ENCODE measurements around the gene SLC30A7. TPM values are rescaled to one million over a fixed set of nuclear protein-coding genes. Genes with fewer than 3 reads are reported as not detected.

Gene SLC30A7
- total and polyA plus RNA-seq, 2 of the 13 experiments (the other 11 are each of a cell fraction or from before 2014, with no cell fraction given): 8.3 to 40.8 TPM

DNA sequence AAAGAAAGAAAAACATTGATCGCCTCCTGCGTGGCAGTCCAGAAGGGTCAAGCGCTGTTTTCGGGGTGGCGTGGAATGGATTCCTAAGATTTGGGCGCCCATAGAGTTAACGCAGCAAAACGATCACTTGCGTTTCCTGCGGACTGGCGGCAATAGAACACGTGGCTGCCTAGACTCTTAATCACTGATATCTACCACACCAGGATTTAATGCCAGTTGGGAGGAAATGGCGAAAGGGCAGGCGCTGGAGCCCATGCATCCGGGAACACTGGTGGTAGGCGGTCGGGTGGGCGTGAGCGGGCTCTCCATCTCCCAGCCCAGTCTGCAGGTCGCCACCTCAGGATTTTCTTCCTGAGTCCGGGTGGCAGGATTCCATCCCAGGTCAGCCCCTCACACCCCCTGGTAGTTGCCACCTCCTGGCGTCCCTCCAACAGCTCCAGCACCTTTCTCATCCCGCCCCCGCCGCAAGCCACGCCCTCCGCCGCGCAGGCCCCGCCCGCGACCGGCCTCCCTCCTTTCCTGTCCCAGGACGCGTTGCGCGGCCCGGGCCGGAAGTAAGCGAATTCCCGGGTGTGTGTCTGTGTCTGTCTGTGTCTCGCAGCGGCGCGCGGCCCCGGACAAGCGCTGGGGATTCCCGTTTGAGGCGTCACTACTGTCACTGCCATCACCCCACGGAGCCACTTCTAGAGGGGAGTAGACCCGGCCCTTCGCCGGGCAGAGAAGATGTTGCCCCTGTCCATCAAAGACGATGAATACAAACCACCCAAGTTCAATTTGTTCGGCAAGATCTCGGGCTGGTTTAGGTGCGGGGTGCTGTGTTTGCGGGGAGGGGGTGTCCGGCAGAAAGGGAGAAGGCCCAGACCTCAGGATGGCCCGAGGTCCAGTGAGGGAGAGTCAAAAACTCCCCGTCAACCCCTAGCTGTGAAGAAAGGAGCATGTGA, at the start of gene SLC30A7 (continued):
- TF ChIP-seq, protein P1, sequence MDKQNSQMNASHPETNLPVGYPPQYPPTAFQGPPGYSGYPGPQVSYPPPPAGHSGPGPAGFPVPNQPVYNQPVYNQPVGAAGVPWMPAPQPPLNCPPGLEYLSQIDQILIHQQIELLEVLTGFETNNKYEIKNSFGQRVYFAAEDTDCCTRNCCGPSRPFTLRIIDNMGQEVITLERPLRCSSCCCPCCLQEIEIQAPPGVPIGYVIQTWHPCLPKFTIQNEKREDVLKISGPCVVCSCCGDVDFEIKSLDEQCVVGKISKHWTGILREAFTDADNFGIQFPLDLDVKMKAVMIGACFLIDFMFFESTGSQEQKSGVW (CRISPR knock-in tag; IDR thresholded peaks at IDR 0.05; ENCODE audit: borderline replicate concordance): no peak
- no peak; the same call in 1 of the 2 replicates for TF ChIP-seq MYPOP (CRISPR knock-in tag; IDR thresholded peaks at IDR 0.05)
- TF ChIP-seq PCBP1 (IDR thresholded peaks at IDR 0.05; ENCODE audit: borderline replicate concordance, low read depth, low read length): no peak
- TF ChIP-seq ZNF451 (CRISPR knock-in tag; IDR thresholded peaks at IDR 0.05): no peak
- no peak for TF ChIP-seq TFAP4 (IDR thresholded peaks at IDR 0.05; ENCODE audit: borderline replicate concordance, low read depth)
- TF ChIP-seq AGO2 (optimal IDR thresholded peaks at IDR 0.05; ENCODE audit: low read depth, low read length): peak; percentile 51
- TF ChIP-seq SALL1 (CRISPR knock-in tag; IDR thresholded peaks at IDR 0.05): peak; percentile 76
- TF ChIP-seq SIN3A (IDR thresholded peaks at IDR 0.05; ENCODE audit: borderline replicate concordance, low read depth, low read length): peak; percentile 79
- TF ChIP-seq ARHGAP35 (CRISPR knock-in tag; IDR thresholded peaks at IDR 0.05; ENCODE audit: borderline replicate concordance): no peak
- no peak for TF ChIP-seq FIP1L1 (IDR thresholded peaks at IDR 0.05; ENCODE audit: borderline replicate concordance, insufficient read depth, low read depth, low read length)
- TF ChIP-seq, protein P2, sequence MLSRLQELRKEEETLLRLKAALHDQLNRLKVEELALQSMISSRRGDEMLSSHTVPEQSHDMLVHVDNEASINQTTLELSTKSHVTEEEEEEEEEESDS (CRISPR knock-in tag; IDR thresholded peaks at IDR 0.05; ENCODE audit: borderline replicate concordance): no peak
- no peak for TF ChIP-seq BRD4 (CRISPR knock-in tag; IDR thresholded peaks at IDR 0.05)
- TF ChIP-seq, protein P3, sequence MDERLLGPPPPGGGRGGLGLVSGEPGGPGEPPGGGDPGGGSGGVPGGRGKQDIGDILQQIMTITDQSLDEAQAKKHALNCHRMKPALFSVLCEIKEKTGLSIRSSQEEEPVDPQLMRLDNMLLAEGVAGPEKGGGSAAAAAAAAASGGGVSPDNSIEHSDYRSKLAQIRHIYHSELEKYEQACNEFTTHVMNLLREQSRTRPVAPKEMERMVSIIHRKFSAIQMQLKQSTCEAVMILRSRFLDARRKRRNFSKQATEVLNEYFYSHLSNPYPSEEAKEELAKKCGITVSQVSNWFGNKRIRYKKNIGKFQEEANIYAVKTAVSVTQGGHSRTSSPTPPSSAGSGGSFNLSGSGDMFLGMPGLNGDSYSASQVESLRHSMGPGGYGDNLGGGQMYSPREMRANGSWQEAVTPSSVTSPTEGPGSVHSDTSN (CRISPR knock-in tag; IDR thresholded peaks at IDR 0.05): no peak
- peak; percentile 57; the same call in 1 of the 2 replicates for TF ChIP-seq ZFY (CRISPR knock-in tag; IDR thresholded peaks at IDR 0.05)
- 0 out of 2 replicates have a peak, but pooled peaks have one; percentile 73 for TF ChIP-seq ZNF224 (CRISPR knock-in tag; IDR thresholded peaks at IDR 0.05)
- TF ChIP-seq ZMYM4 (CRISPR knock-in tag; IDR thresholded peaks at IDR 0.05): peak; percentile 61; the same call in 1 of the 2 replicates
- TF ChIP-seq, protein P4, sequence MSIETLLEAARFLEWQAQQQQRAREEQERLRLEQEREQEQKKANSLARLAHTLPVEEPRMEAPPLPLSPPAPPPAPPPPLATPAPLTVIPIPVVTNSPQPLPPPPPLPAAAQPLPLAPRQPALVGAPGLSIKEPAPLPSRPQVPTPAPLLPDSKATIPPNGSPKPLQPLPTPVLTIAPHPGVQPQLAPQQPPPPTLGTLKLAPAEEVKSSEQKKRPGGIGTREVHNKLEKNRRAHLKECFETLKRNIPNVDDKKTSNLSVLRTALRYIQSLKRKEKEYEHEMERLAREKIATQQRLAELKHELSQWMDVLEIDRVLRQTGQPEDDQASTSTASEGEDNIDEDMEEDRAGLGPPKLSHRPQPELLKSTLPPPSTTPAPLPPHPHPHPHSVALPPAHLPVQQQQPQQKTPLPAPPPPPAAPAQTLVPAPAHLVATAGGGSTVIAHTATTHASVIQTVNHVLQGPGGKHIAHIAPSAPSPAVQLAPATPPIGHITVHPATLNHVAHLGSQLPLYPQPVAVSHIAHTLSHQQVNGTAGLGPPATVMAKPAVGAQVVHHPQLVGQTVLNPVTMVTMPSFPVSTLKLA (IDR thresholded peaks at IDR 0.05): peak; percentile 40; the same call in 1 of the 2 replicates
- no peak for TF ChIP-seq CHCHD3 (CRISPR knock-in tag; IDR thresholded peaks at IDR 0.05)
- no peak for TF ChIP-seq FOXO4 (CRISPR knock-in tag; conservative IDR thresholded peaks at IDR 0.05)
